ENCODE measurements around the gene WNT1. TPM values are rescaled to one million over a fixed set of nuclear protein-coding genes. Genes with fewer than 3 reads are reported as not detected.

WNT1 gene
- polyA plus RNA-seq, 12 donors: 0.12 to 0.17 TPM; not detected in 10

GRCh38 chr12:48980953-48981756, 3.0 kb downstream of the WNT1 start:
- DNase-seq: no peak

- no peak for DNase-seq
Measured at GRCh38 chr12:48981757-48982157, 3.6 kb downstream of the WNT1 start.

- DNase-seq: no peak
Measured at GRCh38 chr12:48982397-48983080, 4.4 kb downstream of the WNT1 start.

GRCh38 chr12:48985475-48985897, 7.4 kb downstream of the WNT1 start:
- no peak for DNase-seq

- no peak for DNase-seq
Measured at GRCh38 chr12:48985901-48986300, 7.8 kb downstream of the WNT1 start.

- no peak for DNase-seq
Measured at GRCh38 chr12:48986720-48987291, 8.7 kb downstream of the WNT1 start.

GRCh38 chr12:48988030-48988649, 10.0 kb downstream of the WNT1 start:
- DNase-seq: no peak

- no peak for DNase-seq
Measured at GRCh38 chr12:48990552-48990951, 12.4 kb downstream of the WNT1 start.

GRCh38 chr12:48991247-48992050, 13.3 kb downstream of the WNT1 start:
- no peak for DNase-seq

GRCh38 chr12:48993787-48994186, 15.7 kb downstream of the WNT1 start:
- no peak for DNase-seq

- DNase-seq: no peak
Measured at GRCh38 chr12:48994224-48995085, 16.3 kb downstream of the WNT1 start.

- DNase-seq: peak; percentile 80
Measured at GRCh38 chr12:48995086-48995879, 17.2 kb downstream of the WNT1 start.

GRCh38 chr12:48996794-48997718, 18.9 kb downstream of the WNT1 start:
- peak; percentile 79 for DNase-seq

GRCh38 chr12:48997719-48998496, 19.8 kb downstream of the WNT1 start:
- DNase-seq: no peak

GRCh38 chr12:48998497-48999353, 20.6 kb downstream of the WNT1 start:
- no peak for DNase-seq

- no peak for DNase-seq
Measured at GRCh38 chr12:48999371-49000131, 21.4 kb downstream of the WNT1 start, which contains the start of gene DDN. Gene DDN, minus strand, starts transcription at chr12:48999375. Its CDS starts 88 bp downstream, at chr12:48999287.
